IPS DF 4.7 (cell line): Measurements from ENCODE around the gene HIVEP3.

ENCODE experiments used
- DNase-seq: peaks from one replicate; pipeline ENCODE4 v3.0.0-alpha.2; 2013; ENCODE audit warnings: low spot score; ENCODE audit errors: extremely low read depth

HIVEP3 gene

DNA sequence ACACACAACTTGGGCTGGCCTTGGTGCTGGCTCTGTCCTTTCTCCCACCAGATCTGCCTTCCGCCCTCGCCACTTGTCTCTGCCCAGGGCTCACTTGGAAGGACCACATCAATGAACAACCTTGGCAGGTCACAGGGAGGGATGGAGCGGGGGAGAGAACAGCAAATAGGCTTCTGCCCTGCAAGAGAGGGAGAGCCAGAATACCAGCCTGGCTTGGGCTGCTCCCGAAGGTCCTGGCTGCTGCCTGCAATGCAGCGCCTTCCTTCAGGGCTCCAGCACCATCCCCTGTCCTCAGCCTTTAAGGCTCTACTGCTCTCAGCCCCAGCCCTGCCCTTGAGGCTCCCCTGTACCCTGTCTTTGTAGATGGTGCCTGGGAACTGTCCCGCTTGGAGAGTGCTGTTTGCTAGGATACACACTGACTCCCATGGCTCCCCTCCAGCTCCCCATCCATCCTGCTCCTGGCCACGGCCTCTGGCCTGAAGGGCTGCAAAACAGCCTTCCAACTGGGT lies 43.8 kb downstream of the HIVEP3 start:
- no peak for DNase-seq

DNA sequence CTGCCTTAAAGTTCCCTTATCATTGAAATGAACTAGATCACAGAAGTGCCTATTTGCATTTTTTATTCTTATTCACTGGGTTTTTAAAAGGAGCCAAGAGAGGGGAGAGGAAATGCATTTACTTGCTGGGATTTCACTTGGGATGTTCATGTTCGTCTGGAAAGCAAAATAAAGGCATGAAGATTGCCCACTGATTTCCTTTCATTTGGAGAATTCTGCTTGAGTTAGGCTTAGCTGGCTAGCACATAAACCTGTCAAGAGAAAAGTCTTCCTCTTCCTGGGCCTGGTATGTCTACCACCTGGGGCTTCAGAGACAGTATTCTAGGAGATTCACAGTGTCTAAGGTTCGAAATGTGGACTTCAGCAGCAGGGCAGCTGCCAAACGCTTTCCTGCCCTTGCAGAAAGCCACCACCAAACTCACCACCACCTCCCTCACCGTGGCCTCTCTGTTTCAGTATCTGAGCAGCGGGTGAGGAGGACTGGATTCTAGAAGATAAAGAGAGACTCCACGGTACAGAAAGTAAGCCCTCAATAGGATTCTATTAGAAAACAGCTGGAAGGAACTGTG lies 44.5 kb downstream of the HIVEP3 start:
- DNase-seq = no peak

DNA sequence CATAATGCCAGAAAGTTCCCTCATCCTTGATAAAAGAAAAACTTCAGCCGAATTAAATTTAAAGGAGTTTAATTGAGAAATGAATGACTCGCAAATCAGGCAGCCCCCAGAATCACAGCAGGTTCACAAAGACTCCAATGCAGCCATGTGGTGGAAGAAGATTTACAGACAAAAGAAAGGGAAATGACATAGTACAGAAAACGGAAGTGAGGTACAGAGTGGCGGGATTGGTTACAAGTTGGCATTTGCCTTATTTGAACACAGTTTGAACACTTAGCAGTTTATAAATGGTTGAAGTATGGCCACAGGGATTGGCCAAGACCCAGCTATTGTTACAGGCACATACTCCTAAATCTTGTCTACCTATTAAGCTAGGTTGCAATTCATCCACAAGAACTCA lies 46.6 kb downstream of the HIVEP3 start:
- DNase-seq = no peak

DNA sequence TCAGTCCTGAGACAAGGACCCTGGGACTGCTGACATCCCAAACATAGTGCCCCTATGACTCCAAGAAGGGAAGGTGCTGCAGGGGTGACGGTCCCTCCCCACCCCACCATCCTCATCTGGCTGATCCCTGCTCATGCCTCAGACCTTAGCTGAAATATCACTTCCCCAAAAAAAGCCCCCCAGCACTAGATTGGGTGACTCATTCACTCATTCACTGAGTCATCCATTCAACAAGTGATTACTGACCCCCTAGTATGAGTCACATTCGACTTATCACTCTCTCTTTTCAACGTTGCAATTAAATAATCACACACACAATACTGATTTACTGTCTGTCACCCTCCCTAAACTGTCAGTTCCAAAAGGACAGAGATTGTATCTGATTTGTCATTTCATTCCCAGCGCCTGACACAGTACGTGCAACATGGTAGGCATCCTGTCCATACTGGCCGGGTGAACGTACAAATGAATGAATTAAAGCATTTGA lies 48.6 kb downstream of the HIVEP3 start:
- no peak for DNase-seq

DNA sequence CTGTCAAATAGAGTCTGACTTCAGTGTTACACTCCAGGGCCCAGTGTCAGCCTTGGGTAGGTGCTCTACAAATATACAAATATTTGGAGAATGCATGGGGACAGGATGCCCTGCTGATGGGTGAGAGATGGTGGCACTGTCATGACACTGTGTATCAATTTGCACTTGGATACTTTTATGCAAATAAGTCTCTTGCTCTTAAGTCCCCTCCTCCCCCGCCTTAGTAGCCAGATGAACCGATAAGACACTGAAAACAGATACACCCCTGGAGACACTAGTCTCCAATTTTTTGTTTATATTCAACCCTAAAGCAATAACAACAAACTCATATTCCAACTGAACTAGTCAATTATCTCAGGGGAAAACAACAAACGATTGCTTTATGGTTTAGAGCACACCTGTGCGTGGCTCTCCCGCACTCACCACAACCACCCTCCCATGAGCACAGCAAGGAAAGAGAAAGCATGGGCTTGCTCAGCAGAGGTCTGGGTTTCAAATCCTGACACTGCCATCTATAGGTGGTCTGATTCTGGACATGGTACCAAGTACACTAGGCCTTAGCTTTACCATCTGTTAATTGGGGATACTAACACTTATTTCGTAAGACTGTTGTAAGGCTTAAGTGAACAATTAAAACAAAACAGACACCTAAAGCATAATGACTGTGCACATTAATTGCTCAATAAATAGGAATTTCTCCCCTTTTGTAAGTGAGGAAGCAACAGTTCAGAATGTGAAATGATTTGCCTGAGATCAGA lies 50.3 kb downstream of the HIVEP3 start:
- no peak for DNase-seq

DNA sequence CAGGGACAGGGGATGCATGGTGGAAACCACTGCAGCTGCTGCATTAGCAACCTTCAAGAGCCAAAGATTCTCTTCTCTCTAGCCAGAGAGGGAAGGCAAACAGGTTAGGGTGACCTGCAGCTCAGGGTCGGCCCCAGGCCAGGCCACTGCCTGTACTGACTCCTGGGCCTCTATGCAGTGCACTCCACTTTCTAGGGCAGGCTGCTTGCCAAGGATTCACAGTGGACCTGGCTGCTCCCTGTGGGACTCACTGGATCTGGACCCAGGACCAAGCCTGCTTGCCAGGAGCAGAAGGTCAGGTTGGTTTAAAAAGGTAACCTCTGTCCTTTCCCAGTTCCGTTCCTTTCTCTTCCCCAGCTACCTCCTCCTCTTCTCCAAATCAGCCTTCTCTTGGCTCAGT lies 52.4 kb downstream of the HIVEP3 start:
- no peak for DNase-seq

DNA sequence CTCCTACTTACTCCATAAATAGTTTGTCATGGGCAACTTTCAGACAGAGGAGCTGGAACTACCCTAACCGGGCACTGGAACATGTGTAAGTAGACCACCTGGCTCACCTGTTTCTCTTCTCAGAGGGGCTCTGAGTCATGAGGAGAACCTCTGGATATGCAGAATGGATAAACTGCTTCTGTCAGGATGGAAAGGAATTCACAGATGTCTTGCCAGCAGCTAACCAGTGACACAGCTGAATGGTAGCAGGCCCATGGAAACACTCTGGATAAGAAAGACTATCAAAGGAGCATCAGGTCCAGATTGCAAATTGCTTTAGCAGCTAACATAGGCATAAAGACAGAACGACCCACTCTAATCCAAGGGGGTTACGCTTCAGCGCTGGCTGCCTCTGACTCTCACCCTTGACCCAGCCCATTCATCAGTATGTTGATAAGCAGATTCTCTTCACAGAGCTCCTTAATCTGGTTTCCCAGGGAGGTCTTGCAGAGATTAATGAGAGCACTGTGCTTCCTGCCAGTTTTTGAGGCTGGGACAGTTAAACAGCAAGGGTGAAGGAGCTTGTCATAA lies 54.2 kb downstream of the HIVEP3 start:
- no peak for DNase-seq

DNA sequence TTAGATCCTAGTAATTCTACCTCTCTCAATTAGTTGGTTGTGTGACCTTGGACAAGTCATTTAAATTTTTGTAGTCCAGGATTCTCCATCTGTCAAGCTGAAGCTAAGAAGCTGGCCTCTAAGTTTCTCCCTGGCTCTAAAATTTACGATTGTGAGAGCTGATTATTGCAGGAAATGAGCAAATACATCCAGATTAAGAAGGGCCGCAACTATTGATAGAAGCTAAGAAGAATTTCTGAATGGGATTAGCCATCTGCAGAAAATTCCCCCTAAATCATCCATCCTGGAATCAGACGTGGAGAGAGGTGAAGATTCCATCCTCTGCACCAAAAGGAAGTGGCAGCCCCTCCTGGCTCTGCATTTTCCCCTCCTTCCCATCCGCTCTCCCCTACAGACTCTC lies 55.0 kb downstream of the HIVEP3 start:
- DNase-seq = no peak

DNA sequence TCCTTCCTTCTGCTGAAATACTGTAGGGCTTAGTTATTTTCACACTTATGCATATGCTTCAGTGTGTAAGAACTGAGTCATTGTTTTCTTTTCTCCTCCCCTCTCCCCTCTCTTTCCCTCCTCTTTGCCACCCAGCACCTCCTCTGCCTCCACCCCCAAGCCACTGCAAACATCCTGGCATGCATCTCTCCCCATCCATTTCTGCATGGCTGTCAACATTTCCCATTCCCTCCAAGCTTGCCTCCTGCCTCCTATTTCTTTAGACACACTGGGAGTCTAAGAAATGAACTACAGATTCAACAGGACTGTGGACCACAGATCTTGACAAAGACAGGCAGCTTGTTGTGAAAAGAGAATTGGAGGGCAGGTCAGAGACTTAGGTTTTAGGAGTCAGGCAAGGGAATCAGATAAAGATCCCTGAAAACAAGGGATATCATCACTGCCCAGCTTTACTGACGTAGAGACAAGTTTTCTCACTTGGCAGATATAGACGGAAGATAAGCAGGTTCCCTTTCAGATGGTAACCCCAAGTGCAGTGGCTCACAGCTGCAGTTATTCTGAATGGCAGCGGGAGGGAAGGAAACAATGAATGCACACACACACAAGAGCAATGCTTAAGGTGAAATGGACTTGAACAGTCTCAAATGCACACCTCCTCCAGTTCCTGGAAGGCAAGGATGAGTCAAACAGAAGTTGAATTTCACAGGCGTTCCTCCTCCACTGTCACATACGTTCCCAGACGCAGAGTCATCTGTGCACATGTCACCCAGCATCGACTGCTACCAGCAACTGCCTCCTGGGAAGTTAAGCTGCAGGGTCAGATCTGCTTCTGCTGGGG lies 56.1 kb downstream of the HIVEP3 start:
- DNase-seq = no peak

DNA sequence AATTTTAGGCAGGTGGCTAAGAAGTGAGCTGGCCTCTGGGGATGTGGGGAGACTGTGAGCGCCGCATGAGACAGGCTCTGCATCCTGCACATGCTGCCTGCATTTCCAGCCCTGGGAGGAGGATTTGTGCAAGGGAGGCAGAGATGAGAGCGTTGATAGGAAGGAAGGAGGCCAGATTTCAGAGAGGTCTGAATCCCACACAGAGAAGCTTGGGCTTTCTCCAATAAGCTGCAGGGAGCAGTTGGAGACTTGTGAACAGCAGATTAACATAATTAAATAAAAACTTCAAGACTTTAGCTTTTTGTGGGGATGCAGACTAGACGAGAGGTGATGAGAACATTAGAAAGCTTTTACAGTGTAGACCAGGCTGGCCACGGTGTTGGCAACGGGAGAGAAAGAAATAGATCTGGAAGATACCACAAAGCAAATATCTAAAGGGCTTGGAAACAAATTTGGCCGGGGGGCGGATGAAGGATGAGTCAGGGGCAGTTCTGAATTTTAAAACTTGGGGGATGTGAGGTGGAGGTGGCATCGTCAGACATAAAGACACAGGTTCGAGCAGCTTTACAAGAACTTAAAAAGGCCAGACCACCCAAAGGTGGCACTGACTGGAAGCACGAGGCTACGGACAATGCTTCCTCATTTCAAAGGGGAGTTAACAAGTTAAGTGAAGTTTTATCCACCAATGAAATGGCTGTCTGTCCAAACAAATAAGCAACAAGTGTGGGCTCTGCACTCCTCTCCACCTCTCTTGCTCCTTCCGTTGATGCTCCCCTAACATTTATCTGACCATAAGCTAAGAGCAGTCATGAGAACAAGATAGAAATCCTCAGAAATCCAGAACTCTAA lies 57.0 kb downstream of the HIVEP3 start:
- no peak for DNase-seq

DNA sequence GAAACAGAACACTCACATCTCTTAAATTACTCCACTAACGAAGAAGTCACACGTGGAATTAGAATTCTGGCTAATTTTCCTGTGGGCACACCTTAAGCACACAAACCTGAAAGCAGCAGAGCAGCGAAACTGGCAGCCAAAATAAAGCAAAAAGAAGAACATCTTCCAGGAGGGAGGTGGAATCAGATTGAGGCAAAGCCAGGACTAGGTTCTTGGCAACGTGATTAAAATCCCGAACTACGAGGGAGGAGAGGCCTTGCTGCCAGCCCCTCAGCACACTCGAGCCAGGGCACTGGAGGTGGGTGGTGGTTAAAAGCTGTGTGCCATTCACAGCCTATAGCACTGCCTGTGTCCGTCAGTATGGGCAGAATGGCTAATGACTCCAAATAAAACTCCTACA lies 58.0 kb downstream of the HIVEP3 start:
- DNase-seq = no peak

DNA sequence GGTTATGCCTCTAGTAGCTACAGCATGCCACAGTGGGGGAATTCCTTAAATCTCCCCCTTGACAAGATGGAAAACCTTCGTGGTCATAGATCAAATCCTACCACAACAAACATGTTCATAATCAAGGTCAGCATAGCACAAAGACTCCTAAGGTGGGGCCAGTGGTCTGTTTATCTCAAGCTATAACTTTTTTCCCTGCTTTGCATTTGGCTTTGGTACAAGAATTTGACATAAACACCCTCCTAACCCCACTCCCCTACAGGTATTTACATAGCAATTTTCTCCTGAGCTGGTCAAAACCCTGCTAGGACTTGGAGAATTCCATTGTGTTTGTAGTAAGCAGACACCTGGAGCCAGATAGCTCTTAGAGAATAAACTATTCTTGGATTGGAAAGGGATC lies 58.5 kb downstream of the HIVEP3 start:
- DNase-seq = no peak

DNA sequence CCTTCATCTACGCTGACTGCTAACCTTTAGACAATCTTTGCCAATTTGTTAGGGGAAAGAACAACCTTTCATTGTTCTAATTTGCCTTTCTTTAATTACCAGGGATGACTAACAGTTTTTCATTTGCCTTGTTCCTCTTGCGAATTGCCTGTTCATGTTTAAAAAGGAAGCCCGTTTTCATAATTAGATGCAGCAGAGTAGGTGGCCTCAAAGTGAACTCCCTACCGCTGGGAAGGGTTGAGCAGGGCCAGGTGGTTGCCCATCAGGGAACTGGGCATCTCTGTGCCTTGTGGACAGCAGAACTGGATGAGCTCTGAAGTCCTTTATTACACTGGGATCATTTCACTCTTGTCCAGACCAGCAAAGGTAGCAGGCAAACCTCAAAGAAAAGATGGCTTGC lies 59.0 kb downstream of the HIVEP3 start:
- no peak for DNase-seq

DNA sequence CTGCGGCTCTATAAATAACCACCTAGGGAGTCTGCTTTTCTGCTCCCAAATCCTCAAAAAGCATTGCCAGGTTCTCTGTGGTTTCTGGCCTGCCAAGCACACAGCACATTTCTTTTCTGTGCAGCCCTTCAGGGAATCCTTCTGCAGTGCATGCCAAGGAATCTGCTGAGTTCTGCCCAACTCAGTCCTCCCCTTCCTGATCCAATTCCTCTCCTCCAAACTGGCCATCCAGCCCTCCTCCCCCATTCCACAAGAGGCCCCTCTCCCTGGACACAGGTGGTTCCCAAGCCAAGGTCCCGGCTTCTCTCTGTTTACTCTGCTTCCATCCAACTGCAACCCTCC lies 61.8 kb downstream of the HIVEP3 start:
- no peak for DNase-seq

DNA sequence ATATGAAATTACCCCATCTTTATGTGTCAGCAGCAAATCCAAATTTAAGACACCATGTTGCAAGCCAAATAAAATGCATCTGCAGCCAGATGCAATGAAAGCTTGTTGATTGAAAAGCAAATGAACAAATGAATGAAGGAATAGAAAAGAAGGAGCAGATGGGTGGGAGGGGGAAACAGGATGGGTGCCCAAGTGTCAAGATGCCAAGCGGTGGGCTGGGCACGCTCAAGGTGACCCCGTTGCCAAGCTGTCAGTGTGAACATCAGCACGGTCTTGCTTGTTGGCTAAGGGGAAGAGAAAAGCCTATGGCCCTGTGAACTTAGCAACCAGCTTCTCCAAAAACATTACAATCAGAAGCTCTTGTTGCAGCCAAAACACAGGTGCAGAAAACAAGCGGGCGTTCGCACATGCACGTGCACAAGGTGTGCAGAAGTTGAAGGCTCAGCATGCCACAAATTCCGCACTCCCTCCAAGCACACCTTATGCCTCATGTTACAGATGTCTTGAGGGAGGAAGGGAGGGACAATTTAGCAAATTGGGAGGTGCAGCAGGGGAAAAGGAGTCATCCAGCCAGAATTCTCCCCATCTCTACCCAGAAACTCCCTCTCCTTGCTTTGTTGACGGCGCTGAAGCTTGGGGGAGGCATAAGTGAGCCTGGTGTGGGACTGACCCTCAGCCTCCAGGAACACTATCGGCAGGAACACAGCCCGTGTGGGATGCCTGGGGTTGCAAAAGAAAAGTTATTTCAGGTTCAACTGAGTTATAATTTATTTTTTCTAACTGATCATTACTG lies 62.4 kb downstream of the HIVEP3 start:
- DNase-seq = no peak

DNA sequence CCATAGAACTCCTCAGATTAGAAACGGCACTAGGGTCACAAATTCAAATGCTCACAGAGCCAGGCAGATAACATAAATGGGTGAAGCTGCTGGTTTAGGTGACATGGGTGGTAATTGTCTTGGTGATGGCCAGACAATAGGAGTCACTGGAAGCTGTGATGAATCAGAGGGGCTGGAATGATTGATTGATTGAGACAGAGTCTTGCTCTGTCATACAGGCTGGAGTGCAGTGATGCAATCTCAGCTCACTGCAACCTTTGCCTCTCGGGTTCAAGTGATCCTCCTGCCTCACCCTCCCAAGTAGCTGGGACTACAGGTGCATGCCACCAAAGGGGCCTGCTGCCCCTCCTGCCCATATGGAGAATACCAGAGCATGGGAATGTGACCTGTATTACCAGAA lies 63.0 kb downstream of the HIVEP3 start:
- no peak for DNase-seq

DNA sequence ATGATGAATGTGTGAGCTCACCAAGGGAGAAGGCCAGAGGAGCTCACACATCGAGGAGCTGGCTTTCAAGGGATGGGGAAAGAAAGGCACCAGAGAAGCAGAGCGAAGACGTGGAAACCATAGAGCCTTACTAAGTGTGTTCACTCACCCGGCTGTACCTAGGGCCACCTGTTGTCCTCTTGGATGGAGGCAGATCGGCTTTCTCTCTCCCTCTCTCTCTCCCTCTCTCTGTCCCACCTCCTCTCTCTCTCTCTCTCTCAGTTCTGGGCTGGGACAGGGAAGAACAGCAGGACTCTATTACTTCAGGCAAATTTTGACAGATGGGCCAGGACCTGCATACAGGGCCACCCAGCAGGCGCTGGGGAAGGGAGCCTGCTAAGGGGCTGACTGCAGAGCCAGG lies 64.8 kb downstream of the HIVEP3 start:
- DNase-seq = no peak

DNA sequence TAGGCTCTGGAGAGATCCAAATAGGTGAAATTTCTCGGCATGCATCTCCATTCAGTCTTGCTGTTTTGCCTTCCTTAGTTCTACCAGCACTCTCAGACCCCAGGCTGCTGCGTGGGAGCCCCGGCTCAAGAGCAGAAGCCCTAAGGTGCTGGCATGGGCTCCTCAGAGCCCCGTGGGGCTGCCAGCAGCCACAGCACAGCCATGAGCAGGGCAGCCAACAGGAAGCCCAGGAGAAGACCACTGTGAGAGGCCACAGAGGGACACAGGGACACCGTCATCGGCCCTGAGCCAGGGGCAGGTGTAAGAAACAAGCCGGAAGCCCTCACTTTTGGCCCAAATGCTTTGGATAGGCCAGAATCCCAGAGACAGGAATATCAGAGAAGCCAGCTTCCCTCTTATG lies 66.6 kb downstream of the HIVEP3 start:
- no peak for DNase-seq

DNA sequence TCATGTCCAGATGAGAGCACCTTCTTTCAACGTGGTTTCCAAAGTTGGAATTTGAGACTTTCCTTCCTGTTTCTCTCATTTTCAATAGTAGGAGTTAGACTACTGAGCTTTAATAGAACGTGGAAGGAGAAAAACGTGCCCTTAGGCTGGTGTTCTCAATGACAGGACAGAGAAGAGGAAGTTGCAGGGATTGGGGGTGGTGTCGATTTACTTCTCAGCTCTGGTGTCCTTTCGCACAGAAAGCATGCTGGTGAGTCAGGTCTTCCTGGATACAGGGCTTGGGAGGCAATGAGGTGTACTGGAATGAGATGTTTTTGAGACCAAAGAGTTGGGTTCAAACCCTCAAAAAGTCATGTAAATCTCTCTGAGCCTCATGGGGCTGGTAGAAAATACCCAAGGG lies 67.1 kb downstream of the HIVEP3 start:
- no peak for DNase-seq

DNA sequence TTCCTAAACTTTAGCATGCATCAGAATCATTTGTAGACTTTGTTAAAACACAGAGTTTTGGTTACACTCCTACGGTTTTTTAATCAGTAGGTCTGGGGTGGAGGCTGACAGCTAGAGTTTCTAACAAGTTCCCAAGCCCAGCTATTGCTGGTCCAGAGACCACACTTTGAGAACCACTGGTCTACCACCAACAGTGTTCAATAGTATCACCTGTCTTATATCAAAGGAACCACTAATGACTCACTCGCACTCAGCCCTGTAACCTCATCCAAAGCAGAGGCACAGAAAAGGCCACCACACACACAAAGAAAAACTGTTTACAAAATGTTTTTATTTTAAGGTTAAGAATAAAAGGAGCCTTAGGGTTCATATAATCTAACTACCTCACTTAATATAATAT lies 68.7 kb downstream of the HIVEP3 start:
- no peak for DNase-seq
